Measurements from ENCODE around the gene VPREB3.

GRCh38 chr22:23764899-23765881 lies 11.0 kb upstream of the VPREB3 start:
- peak; percentile 12; the same call in 1 of the 2 replicates for TF ChIP-seq POLR2A (IDR thresholded peaks at IDR 0.05; ENCODE audit: low read depth, low read length)
- no peak for TF ChIP-seq TAF1 (IDR thresholded peaks at IDR 0.05; ENCODE audit: low read depth, low read length)
- TF ChIP-seq POLR2AphosphoS5 (IDR thresholded peaks at IDR 0.05; ENCODE audit: low read depth, low read length): no peak
- no peak for TF ChIP-seq PAX5 (IDR thresholded peaks at IDR 0.05; ENCODE audit: insufficient read depth, low read length, severe bottlenecking)
- 0 out of 2 replicates have a peak, but pooled peaks have one; percentile 21 for TF ChIP-seq POU2F2 (IDR thresholded peaks at IDR 0.05; ENCODE audit: low read depth, low read length)
- no peak for TF ChIP-seq SPI1 (IDR thresholded peaks at IDR 0.05; ENCODE audit: low read depth, low read length)

All from GM12891 (cell line).